Measurements from ENCODE around the gene RIBC1. TPM values are rescaled to one million over a fixed set of nuclear protein-coding genes. Genes with fewer than 3 reads are reported as not detected.

RIBC1 gene
- total and polyA plus RNA-seq, 10 of the 15 experiments (the other 5 are each of a cell fraction or from before 2014, with no cell fraction given) = 0.22 to 1.0 (median 0.54) TPM

- Histone ChIP-seq H3K4me2 (ENCODE audit: control insufficient read depth, insufficient read depth) (no peak overlapping the region), H3K27me3 (replicated peaks in 1 of 2; ENCODE audit: control insufficient read depth in 2 of 2, insufficient read depth in 2 of 2, low read length in 1 of 2) (no peaks in the 10 kb centered on the region), H3K4me3 (no peak overlapping the region), H3K9me3 (replicated peaks; ENCODE audit: control insufficient read depth, insufficient read depth, low read length) (no peaks in the 10 kb centered on the region), H3K9ac (ENCODE audit: control insufficient read depth, insufficient read depth, low read length) (no peak overlapping the region), H2AFZ (ENCODE audit: control insufficient read depth, low read depth, low read length) (no peak overlapping the region), H3K4me1 (ENCODE audit: control insufficient read depth, insufficient read depth, low read length) (no peaks in the 10 kb centered on the region), H3K79me2 (ENCODE audit: control insufficient read depth, insufficient read depth, low read length) (no peaks in the 10 kb centered on the region), H3K36me3 (ENCODE audit: control insufficient read depth in 2 of 2, insufficient read depth in 2 of 2, low read length in 1 of 2) (no peaks in the 10 kb centered on the region), H3K27ac (ENCODE audit: control insufficient read depth, insufficient read depth) (no peak overlapping the region), H4K20me1 (ENCODE audit: control insufficient read depth, insufficient read depth) (no peaks in the 10 kb centered on the region)
- in situ Hi-C loops (cut with MboI) = no loop called here
- ChIA-PET CTCF (interaction anchor here (6.6 to 7.0 kb wide), 2 partner anchors 131 to 137 kb away, joined by 88 to 89 read pairs; no protein-coding TSS in a partner anchor), POLR2A (no interaction called here), RAD21 (ENCODE audit: unreplicated experiment) (no interaction called here), SMC1A (ENCODE audit: uncharacterized antibody, unreplicated experiment) (no interaction called here)
- FAIRE-seq = no peak
- no TSS peak for BruUV-seq (replicated peaks)
- intact Hi-C loops (cut with micrococcal nuclease; ENCODE audit: unreplicated experiment) = no loop called here
- DNase-seq (ENCODE audit: low read depth, low spot score) = no peak
- WGBS (ENCODE audit: insufficient coverage, insufficient replicate concordance, low lambda C conversion rate, missing lambda C conversion rate) = 33% methylated on average over 3 of the region's 3 CpGs
- ATAC-seq = no peak
- TF ChIP-seq TCF12 (IDR thresholded peaks at IDR 0.05; ENCODE audit: low read depth, low read length) = no peak
- no peak for TF ChIP-seq ATF2 (IDR thresholded peaks at IDR 0.05; ENCODE audit: low read length)
- no peak for TF ChIP-seq HCFC1 (IDR thresholded peaks at IDR 0.05; ENCODE audit: low read length)
- TF ChIP-seq MTA2 (IDR thresholded peaks at IDR 0.05; ENCODE audit: low read depth) = no peak
- TF ChIP-seq ESRRA (IDR thresholded peaks at IDR 0.05; ENCODE audit: low read length) = no peak
- no peak for TF ChIP-seq STAT1 (conservative IDR thresholded peaks at IDR 0.05)
- no peak for TF ChIP-seq RELB (IDR thresholded peaks at IDR 0.05; ENCODE audit: low read depth)
- TF ChIP-seq SIN3A (IDR thresholded peaks at IDR 0.05; ENCODE audit: low read depth, low read length) = no peak
- TF ChIP-seq EED (IDR thresholded peaks at IDR 0.05; ENCODE audit: low read depth) = no peak
- TF ChIP-seq RAD51 (IDR thresholded peaks at IDR 0.05) = no peak
- no peak for TF ChIP-seq NBN (IDR thresholded peaks at IDR 0.05)
- TF ChIP-seq RAD21 (IDR thresholded peaks at IDR 0.05; ENCODE audit: insufficient read depth, low read depth, low read length) = no peak
- TF ChIP-seq IRF3 (IDR thresholded peaks at IDR 0.05) = no peak
- no peak for TF ChIP-seq ZZZ3 (IDR thresholded peaks at IDR 0.05; ENCODE audit: control insufficient read depth, insufficient read length, low read depth)
- no peak for TF ChIP-seq CBX3 (IDR thresholded peaks at IDR 0.05; ENCODE audit: borderline replicate concordance, low read depth)
- TF ChIP-seq JUNB (IDR thresholded peaks at IDR 0.05) = no peak
- no peak for TF ChIP-seq MEF2A (IDR thresholded peaks at IDR 0.05; ENCODE audit: insufficient read depth, low read depth, low read length)
- TF ChIP-seq YY1 (IDR thresholded peaks at IDR 0.05; ENCODE audit: low read depth, low read length) = no peak
- no peak for TF ChIP-seq PRDM15 (CRISPR knock-in tag; IDR thresholded peaks at IDR 0.05)
- TF ChIP-seq BRCA1 (IDR thresholded peaks at IDR 0.05; ENCODE audit: low read depth, low read length) = no peak
Measured at GRCh38 chrX:53449632-53450031, 27.0 kb downstream of the RIBC1 start.
